K562 (cell line): ENCODE data around the gene C14orf180. TPM values are rescaled to one million over a fixed set of nuclear protein-coding genes. Genes with fewer than 3 reads are reported as not detected.

Source experiments
- ATAC-seq: fragments of 200-7000 bp; cut with Tn5 transposase; 3 replicates; pipeline ENCODE4 v1.9.1; 2020; ENCODE audit warnings: moderate library complexity
- BruUV-seq: library from RNA; stranded (reverse); fragments of 400-500 nt; replicated peaks from 2 replicates; lab custom pipeline; 2021; lab: Mats Ljungman, UMichigan
- CTCF ChIA-PET: fragments of 300-600 bp; formaldehyde crosslinking; extraction: SDS; loops from one replicate; lab custom pipeline; 2021; ENCODE audit warnings: low intra/inter-chr PET ratio; lab: Yijun Ruan, JAX
- POLR2A ChIA-PET: fragments of 300-600, 350-650 bp; sonication (Branson Sonifier 250); formaldehyde crosslinking; extraction: SDS; loops from one replicate; lab custom pipeline; 2021; ENCODE audit warnings: antibody characterized with exemption, inconsistent platforms; lab: Yijun Ruan, JAX
- DNase-seq, 4 experiments: peaks; one replicate each; pipeline versions ENCODE4 v3.0.0 to v3.0.0-alpha.2; 2011 to 2018; ENCODE audit warnings: low spot score in 3 of 4, mixed read lengths in 3 of 4; ENCODE audit errors: extremely low read depth in 1 of 4
- FAIRE-seq: peaks from 2 replicates; lab custom pipeline; 2011; peaks lifted over from hg19 to GRCh38; lab: Jason Lieb, UNC
- H2AFZ ChIP-seq: 2 replicates; pipeline ENCODE4 v1.6.0; 2011; ENCODE audit warnings: low read depth, low read length, control low read depth, inconsistent platforms
- H3K27ac ChIP-seq: fragments of 200-600 bp; 3 replicates; pipeline ENCODE4 v1.8.0; 2011; ENCODE audit warnings: low read depth, mild to moderate bottlenecking, control low read depth, inconsistent platforms, low read length, moderate library complexity, mixed read lengths; ENCODE audit errors: extremely low read depth
- H3K27me3 ChIP-seq, 2 experiments: fragments of 300-600 bp in 1 of 2; 2 replicates in 1 of 2; 3 replicates in 1 of 2; pipeline versions ENCODE4 v1.6.0 to v1.8.0; 2011; ENCODE audit warnings: inconsistent platforms in 2 of 2, low read length in 2 of 2, mild to moderate bottlenecking in 1 of 2, mixed read lengths in 1 of 2, moderate library complexity in 1 of 2; ENCODE audit not compliant: control insufficient read depth in 2 of 2, insufficient read depth in 2 of 2
- H3K36me3 ChIP-seq: fragments of 300-600 bp; 3 replicates; pipeline ENCODE4 v1.8.0; 2011; ENCODE audit warnings: mild to moderate bottlenecking, low read length, inconsistent platforms; ENCODE audit not compliant: control insufficient read depth, insufficient read depth
- H3K4me1 ChIP-seq, 2 experiments: fragments of 200-600 bp in 1 of 2; replicated peaks in 1 of 2; 2 replicates in 1 of 2; 3 replicates in 1 of 2; pipeline versions ENCODE4 v1.5.1 to v1.8.0; 2011; ENCODE audit warnings: inconsistent platforms in 2 of 2, low read length in 2 of 2, mild to moderate bottlenecking in 1 of 2, mixed read lengths in 1 of 2, moderate library complexity in 1 of 2; ENCODE audit not compliant: control insufficient read depth in 2 of 2, insufficient read depth in 2 of 2
- H3K4me2 ChIP-seq: 2 replicates; pipeline ENCODE4 v1.6.1; 2011; ENCODE audit warnings: low read length, control low read depth, inconsistent platforms, mixed read lengths; ENCODE audit not compliant: insufficient read depth
- H3K4me3 ChIP-seq: fragments of 200-600 bp; sonication (generic), shearing (Covaris generic); 2 replicates; pipeline ENCODE4 v1.5.1; 2016; ENCODE audit warnings: control low read depth, inconsistent platforms
- H3K79me2 ChIP-seq: fragments of 200-600 bp; 3 replicates; pipeline ENCODE4 v1.8.0; 2011; ENCODE audit warnings: low read length, inconsistent platforms; ENCODE audit not compliant: control insufficient read depth, insufficient read depth
- H3K9ac ChIP-seq, 2 experiments: 2 replicates each; pipeline versions ENCODE4 v1.6.0 to v1.6.1; 2011; ENCODE audit warnings: low read depth in 2 of 2, low read length in 2 of 2, control low read depth in 1 of 2, inconsistent platforms in 1 of 2, mild to moderate bottlenecking in 1 of 2, mixed read lengths in 1 of 2; ENCODE audit not compliant: insufficient read depth in 1 of 2
- H3K9me1 ChIP-seq: one replicate; pipeline ENCODE4 v1.6.0; 2011; ENCODE audit warnings: inconsistent platforms, mild to moderate bottlenecking, low read length, moderate library complexity; ENCODE audit not compliant: control insufficient read depth, insufficient read depth
- H3K9me3 ChIP-seq: replicated peaks from 2 replicates; pipeline ENCODE4 v1.5.1; 2011; ENCODE audit warnings: low read depth, low read length, inconsistent platforms; ENCODE audit not compliant: control insufficient read depth, insufficient read depth
- H4K20me1 ChIP-seq: replicated peaks from 2 replicates; pipeline ENCODE4 v1.6.1; 2011; ENCODE audit warnings: low read length, inconsistent platforms, mixed read lengths; ENCODE audit not compliant: control insufficient read depth, insufficient read depth
- JUNB ChIP-seq: fragments of 450-650 bp; formaldehyde crosslinking; conservative IDR thresholded peaks from 2 replicates; pipeline ENCODE4 v1.4.0; 2020; ENCODE audit warnings: mild to moderate bottlenecking
- NCOA1 ChIP-seq: fragments of 450-650 bp; IDR thresholded peaks from 2 replicates; pipeline ENCODE4 v1.6.1; 2016; ENCODE audit warnings: low read depth
- NEUROD1 ChIP-seq: fragments of 150-350 bp; IDR thresholded peaks from 2 replicates; pipeline ENCODE4 v1.6.1; 2014; ENCODE audit warnings: borderline replicate concordance, low read length, low read depth; ENCODE audit not compliant: partially characterized antibody
- NRF1 ChIP-seq, 2 experiments: fragments of 450-650 bp; IDR thresholded peaks in 1 of 2; conservative IDR thresholded peaks in 1 of 2; 2 replicates each; pipeline ENCODE4 v1.6.1; 2014; ENCODE audit warnings: mild to moderate bottlenecking in 2 of 2
- OTX1 ChIP-seq: fragments of 450-650 bp; formaldehyde crosslinking; IDR thresholded peaks from 2 replicates; pipeline ENCODE4 v1.4.0; 2022; ENCODE audit warnings: mild to moderate bottlenecking
- PTBP1 ChIP-seq: fragments of 200-400 bp; formaldehyde crosslinking; IDR thresholded peaks from 2 replicates; pipeline ENCODE4 v1.6.1; 2017; ENCODE audit warnings: low read depth, low read length
- PTRF ChIP-seq: fragments of 450-650 bp; IDR thresholded peaks from 2 replicates; pipeline ENCODE4 v1.6.1; 2016; ENCODE audit warnings: mild to moderate bottlenecking, missing genetic modification characterization, missing compliant biosample characterization
- RBM14 ChIP-seq: fragments of 200-400 bp; formaldehyde crosslinking; IDR thresholded peaks from 2 replicates; pipeline ENCODE4 v1.6.1; 2018; ENCODE audit warnings: low read depth, mild to moderate bottlenecking, low read length, moderate library complexity, borderline replicate concordance; ENCODE audit not compliant: insufficient read depth
- RBM22 ChIP-seq: fragments of 200-400 bp; formaldehyde crosslinking; IDR thresholded peaks from 2 replicates; pipeline ENCODE4 v1.6.1; 2018; ENCODE audit warnings: low read length, low read depth; ENCODE audit not compliant: poor library complexity, severe bottlenecking
- SMARCE1 ChIP-seq: fragments of 450-650 bp; IDR thresholded peaks from 2 replicates; pipeline ENCODE4 v1.7.1; 2016; ENCODE audit warnings: mild to moderate bottlenecking
- SRSF7 ChIP-seq: fragments of 200-400 bp; formaldehyde crosslinking; optimal IDR thresholded peaks from 2 replicates; pipeline ENCODE3; 2017; ENCODE audit warnings: mild to moderate bottlenecking, low read depth, low read length
- TCF7L2 ChIP-seq: fragments of 150-350 bp; IDR thresholded peaks from 2 replicates; pipeline ENCODE4 v1.6.1; 2016; ENCODE audit warnings: low read depth, mild to moderate bottlenecking, low read length, moderate library complexity
- XRCC3 ChIP-seq: fragments of 450-650 bp; IDR thresholded peaks from 2 replicates; pipeline ENCODE4 v1.6.1; 2017; ENCODE audit warnings: mild to moderate bottlenecking, moderate library complexity
- WGBS: fragments of 100-300 bp; shearing (Covaris generic); methylation state at CpG from one replicate; pipeline ENCODE4 v1.1.6; 2016; ENCODE audit warnings: low coverage, mixed read lengths; ENCODE audit not compliant: insufficient coverage; ENCODE audit errors: missing lambda C conversion rate; 5-methylcytosine and 5-hydroxymethylcytosine counted together
- in situ Hi-C: fragments of 300-500 bp; cut with MboI; formaldehyde crosslinking; loops from 4 replicates; pipeline ENCODE4 v1.15.0; 2018; ENCODE audit warnings: inconsistent platforms, mixed read lengths
- intact Hi-C: fragments of 100-400 bp; cut with micrococcal nuclease; formaldehyde crosslinking; loops from 2 replicates; pipeline ENCODE4 v1.14.2; 2022
- polyA plus RNA-seq, 8 experiments: library from polyadenylated mRNA; depleted of rRNA in 4 of 8; stranded (reverse) in 5 of 8; unstranded in 3 of 8; fragments of >200 nt; fragmentation: Nextera tagmentation in 2 of 8; fragmentation: Illumina TruSeq in 1 of 8; extraction: Ambion mirVana in 2 of 8; extraction: Trizol in 1 of 8; gene quantifications; 2 replicates each; pipeline versions ENCODE4 v1.2.1 to v1.2.3, GENCODE V29; 2011 to 2014; ENCODE audit warnings: inconsistent platforms in 1 of 8, missing spikeins in 1 of 8
- total RNA-seq, 7 experiments: library from RNA; depleted of rRNA in 6 of 7; stranded (reverse); fragments of >200 nt in 6 of 7; fragmentation: Illumina TruSeq in 2 of 7; extraction: Trizol in 2 of 7; gene quantifications; 2 replicates each; pipeline versions ENCODE4 v1.2.1 to v1.2.3, GENCODE V29; 2011 to 2021; ENCODE audit warnings: low replicate concordance in 1 of 7
- TF ChIP-seq, protein P1 (sequence below): sonication (generic); formaldehyde crosslinking; IDR thresholded peaks from 2 replicates; pipeline ENCODE4 v1.9.0; 2022; ENCODE audit warnings: mild to moderate bottlenecking, missing genetic modification reagents
- TF ChIP-seq, protein P2 (sequence below): sonication (generic); formaldehyde crosslinking; IDR thresholded peaks from 2 replicates; pipeline ENCODE4 v1.5.0; 2020; ENCODE audit warnings: missing genetic modification reagents
- TF ChIP-seq, protein P3 (sequence below): fragments of 250-450 bp; sonication (Bioruptor Pico); IDR thresholded peaks from 2 replicates; pipeline ENCODE4 v1.5.0; 2021; ENCODE audit warnings: mild to moderate bottlenecking, borderline replicate concordance
- TF ChIP-seq, protein P4 (sequence below): sonication (generic); formaldehyde crosslinking; IDR thresholded peaks from 2 replicates; pipeline ENCODE4 v1.8.1; 2022; ENCODE audit warnings: missing genetic modification reagents

C14orf180 gene
- total and polyA plus RNA-seq, 9 of the 15 experiments (the other 6 are each of a cell fraction or from before 2014, with no cell fraction given): not detected

DNA sequence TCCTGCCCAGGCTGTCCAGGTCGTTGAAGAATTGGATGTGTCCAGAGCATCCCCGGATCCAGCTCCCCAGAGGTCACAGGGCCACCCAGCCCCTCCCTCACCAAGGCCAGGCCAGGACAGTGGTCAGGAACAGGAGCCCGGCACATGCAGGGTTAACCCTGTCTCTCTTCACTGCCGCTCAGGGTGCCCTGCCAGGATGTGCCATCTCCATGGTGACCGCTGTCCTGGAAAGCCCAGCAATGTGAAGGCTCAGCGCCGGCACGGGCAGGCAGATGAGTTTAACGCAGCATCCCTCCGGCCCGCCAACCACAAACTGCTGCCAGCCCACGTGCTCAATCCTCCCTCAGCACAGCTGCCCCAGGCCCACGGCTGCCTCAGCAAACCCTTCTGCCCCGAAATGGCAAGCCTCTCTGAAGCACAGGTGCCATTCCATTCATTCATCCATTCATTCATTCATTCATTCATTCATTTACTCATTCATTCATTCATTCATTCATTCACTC, 20.6 kb downstream of the C14orf180 start (continued):
- TF ChIP-seq, protein P1, sequence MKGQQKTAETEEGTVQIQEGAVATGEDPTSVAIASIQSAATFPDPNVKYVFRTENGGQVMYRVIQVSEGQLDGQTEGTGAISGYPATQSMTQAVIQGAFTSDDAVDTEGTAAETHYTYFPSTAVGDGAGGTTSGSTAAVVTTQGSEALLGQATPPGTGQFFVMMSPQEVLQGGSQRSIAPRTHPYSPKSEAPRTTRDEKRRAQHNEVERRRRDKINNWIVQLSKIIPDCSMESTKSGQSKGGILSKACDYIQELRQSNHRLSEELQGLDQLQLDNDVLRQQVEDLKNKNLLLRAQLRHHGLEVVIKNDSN (CRISPR knock-in tag): peak; percentile 61
- TF ChIP-seq TCF7L2 (no peak), XRCC3 (no peak), OTX1 (CRISPR knock-in tag) (no peak)
- TF ChIP-seq, protein P2, sequence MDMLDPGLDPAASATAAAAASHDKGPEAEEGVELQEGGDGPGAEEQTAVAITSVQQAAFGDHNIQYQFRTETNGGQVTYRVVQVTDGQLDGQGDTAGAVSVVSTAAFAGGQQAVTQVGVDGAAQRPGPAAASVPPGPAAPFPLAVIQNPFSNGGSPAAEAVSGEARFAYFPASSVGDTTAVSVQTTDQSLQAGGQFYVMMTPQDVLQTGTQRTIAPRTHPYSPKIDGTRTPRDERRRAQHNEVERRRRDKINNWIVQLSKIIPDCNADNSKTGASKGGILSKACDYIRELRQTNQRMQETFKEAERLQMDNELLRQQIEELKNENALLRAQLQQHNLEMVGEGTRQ: peak; percentile 38; the same call in 1 of the 2 replicates
- TF ChIP-seq, all 486 proteins: peak for 3

DNA sequence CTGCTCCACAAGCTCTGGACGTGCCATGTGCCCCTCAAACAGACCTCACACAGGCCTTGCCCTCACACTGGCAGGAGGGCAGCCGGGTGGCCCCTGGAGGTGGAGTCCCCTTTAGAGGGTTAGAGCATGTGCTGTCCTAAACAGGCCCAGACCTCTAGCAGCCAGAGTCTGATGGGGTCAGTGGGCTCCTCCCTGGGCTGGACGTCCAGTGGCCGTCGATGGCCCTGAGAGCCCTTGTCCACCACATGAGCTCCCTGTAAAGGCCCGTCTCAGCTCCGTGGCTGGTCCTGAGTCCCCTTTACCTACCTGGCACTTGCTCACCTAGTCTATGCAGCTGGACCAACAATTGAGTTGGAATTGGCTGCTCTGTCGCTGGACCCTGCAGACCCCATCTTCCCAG, 21.2 kb downstream of the C14orf180 start:
- Histone ChIP-seq H3K79me2 (no peaks in the 10 kb centered on the region), H4K20me1 (no peaks in the 10 kb centered on the region), H3K27me3 (peaks cover 3 to 22% of the 10 kb centered on the region in 2 experiments; a peak in 3 of 5 replicates), H3K9me3 (no peaks in the 10 kb centered on the region), H3K4me2 (no peak overlapping the region), H3K9ac (no peak overlapping the region), H3K4me1 (peaks cover 0 to 15% of the 10 kb centered on the region in 2 experiments; a peak in 2 of 5 replicates), H2AFZ (no peak overlapping the region), H3K9me1 (no peaks in the 10 kb centered on the region), H3K27ac (no peak overlapping the region), H3K4me3 (no peak overlapping the region), H3K36me3 (no peaks in the 10 kb centered on the region)
- DNase-seq (no peak), ATAC-seq (no peak), FAIRE-seq (no peak)
- CTCF ChIA-PET: no interaction called here
- in situ Hi-C loops: no loop called here
- WGBS: 0% methylated on average over 8 of the region's 8 CpGs
- POLR2A ChIA-PET: no interaction called here
- BruUV-seq: no TSS peak
- intact Hi-C loops: no loop called here
- TF ChIP-seq, protein P3, sequence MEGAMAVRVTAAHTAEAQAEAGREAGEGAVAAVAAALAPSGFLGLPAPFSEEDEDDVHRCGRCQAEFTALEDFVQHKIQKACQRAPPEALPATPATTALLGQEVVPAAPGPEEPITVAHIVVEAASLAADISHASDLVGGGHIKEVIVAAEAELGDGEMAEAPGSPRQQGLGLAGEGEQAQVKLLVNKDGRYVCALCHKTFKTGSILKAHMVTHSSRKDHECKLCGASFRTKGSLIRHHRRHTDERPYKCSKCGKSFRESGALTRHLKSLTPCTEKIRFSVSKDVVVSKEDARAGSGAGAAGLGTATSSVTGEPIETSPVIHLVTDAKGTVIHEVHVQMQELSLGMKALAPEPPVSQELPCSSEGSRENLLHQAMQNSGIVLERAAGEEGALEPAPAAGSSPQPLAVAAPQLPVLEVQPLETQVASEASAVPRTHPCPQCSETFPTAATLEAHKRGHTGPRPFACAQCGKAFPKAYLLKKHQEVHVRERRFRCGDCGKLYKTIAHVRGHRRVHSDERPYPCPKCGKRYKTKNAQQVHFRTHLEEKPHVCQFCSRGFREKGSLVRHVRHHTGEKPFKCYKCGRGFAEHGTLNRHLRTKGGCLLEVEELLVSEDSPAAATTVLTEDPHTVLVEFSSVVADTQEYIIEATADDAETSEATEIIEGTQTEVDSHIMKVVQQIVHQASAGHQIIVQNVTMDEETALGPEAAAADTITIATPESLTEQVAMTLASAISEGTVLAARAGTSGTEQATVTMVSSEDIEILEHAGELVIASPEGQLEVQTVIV (CRISPR knock-in tag): no peak
- TF ChIP-seq RBM14: no peak
- no peak for TF ChIP-seq NRF1 (conservative IDR thresholded peaks at IDR 0.05 in 1 of 2, IDR thresholded peaks at IDR 0.05 in 1 of 2)
- no peak for TF ChIP-seq PTRF (tag)
- no peak for TF ChIP-seq SRSF7
- TF ChIP-seq NCOA1: no peak
- TF ChIP-seq PTBP1: no peak
- TF ChIP-seq, protein P4, sequence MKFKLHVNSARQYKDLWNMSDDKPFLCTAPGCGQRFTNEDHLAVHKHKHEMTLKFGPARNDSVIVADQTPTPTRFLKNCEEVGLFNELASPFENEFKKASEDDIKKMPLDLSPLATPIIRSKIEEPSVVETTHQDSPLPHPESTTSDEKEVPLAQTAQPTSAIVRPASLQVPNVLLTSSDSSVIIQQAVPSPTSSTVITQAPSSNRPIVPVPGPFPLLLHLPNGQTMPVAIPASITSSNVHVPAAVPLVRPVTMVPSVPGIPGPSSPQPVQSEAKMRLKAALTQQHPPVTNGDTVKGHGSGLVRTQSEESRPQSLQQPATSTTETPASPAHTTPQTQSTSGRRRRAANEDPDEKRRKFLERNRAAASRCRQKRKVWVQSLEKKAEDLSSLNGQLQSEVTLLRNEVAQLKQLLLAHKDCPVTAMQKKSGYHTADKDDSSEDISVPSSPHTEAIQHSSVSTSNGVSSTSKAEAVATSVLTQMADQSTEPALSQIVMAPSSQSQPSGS: no peak
- no peak for TF ChIP-seq JUNB (CRISPR knock-in tag)
- no peak for TF ChIP-seq SMARCE1
- no peak for TF ChIP-seq NEUROD1
- TF ChIP-seq RBM22: no peak
